GM18498 (cell line): ENCODE measurements around the gene NLN.
"Not testable (repeated sequence)": the region's sequence is repeated elsewhere in the genome, so short reads cannot be mapped to it uniquely, and the experiment has no call there.

Source experiments
- ATAC-seq: cut with Tn5 transposase; IDR thresholded peaks from one replicate; pipeline ENCODE4 v1.9.1; 2021; ENCODE audit warnings: mild to moderate bottlenecking, moderate library complexity; ENCODE audit not compliant: unreplicated experiment

The NLN gene

DNA sequence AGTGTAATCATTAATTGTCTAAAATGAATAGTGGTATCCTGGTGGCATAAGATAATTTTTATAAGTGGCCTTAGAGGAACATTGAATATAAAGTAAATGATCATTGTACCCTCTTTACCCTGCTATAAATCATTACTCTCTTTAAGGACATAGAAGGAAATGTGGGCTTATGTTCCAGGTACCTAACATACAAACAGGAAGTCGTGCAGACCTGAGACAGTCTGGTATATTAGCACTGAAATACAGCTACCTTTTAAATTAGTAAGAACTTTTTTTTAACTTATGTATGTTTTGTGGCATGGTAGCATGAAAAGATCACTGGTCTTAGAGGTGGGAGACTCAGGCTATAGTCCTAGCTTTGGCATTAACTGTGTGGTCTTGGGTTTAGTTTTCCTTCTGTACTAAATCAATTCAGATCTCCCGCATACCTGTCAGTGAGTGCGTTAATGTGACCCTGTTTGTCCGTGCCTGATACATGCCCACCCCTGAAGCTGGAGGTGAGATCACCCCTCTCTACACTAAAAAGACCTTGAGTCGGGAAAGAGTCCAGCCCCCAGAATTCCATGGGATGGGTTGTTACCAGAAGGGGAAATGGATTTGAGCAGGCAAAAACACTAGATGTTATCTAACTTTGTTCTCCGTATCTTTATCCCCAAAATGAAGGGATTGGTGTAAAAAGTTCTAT is 145.0 kb downstream of the NLN start:
- ATAC-seq = no peak

DNA sequence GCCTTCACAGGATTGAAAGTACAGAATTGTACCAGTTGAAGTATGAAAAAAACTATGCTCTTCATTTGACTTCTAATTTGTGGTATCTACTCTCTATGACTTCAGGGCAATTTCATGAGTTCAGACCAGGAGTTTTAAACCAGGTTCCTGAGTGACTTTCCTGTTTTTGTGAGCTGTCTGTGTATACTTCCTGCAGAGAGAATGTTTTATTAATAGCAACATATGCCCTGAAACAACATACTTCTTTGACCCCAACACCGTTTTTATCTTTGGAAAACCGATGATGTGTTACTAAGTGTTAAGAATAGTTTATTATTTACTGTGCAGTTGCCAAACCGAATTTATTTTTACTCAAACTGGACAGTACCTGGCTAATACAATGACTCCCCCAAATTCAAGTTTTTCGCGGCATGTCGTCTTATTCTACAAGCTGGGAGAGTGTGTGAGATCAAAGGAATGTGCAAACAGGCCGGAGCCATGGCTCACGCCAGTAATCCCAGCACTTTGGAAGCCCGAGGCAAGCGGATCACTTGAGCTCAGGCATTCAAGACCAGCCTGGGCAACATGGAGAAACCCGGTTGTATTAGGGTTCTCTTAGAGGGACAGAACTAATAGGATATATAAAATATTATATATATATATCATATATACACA is 145.7 kb downstream of the NLN start:
- no peak for ATAC-seq

DNA sequence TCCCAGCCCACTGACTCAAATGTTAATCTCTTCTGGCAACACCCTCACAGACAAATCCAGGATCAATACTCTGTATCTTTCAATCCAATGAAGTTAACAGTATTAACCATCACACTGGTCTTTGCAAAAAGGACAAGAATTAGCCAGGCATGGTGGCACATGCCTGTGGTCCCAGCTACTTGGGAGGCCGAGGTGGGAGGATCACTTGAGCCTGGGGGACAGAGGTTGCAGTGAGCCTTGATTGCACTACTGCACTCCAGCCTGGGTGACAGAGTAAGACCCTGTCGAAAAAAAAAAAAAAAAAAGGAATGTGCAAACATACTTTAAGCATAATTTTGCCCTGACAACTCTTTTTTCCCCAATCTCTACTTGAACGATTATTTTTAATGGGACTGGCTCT is 146.5 kb downstream of the NLN start:
- no peak for ATAC-seq

DNA sequence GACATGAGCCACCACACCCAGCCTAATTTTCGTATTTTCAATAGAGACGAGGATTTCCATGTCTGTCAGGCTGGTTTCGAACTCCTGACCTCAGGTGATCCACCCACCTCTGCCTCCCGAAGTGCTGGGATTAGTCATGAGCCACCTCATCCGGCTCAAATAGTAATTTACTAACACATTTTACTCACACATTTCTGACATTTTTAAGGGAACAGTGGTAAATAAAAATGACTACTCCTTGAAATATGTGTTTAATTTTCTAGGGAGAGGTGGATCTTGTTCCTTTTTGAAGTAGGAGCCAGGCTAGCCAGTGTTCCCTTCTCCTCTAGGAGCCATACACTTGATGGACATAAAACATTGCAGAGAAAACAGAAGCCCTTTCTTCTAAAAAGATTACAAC is 149.2 kb downstream of the NLN start:
- no peak for ATAC-seq

DNA sequence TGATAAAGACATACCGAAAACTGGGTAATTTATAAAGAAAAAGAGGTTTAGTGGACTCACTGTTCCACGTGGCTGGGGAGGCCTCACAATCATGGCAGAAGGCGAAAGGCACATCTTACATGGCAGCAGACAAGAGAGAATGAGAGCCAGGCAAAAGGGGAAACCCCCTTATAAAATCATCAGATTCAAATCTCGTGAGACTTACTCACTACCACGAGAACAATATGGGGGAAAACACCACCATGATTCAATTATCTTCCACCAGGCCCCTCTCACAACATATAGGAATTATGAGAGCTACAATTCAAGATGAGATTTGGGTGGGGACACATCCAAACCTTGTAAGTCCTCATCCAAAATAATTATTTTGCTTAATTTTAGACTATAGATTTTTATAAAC is 149.8 kb downstream of the NLN start:
- ATAC-seq = not testable (repeated sequence)

DNA sequence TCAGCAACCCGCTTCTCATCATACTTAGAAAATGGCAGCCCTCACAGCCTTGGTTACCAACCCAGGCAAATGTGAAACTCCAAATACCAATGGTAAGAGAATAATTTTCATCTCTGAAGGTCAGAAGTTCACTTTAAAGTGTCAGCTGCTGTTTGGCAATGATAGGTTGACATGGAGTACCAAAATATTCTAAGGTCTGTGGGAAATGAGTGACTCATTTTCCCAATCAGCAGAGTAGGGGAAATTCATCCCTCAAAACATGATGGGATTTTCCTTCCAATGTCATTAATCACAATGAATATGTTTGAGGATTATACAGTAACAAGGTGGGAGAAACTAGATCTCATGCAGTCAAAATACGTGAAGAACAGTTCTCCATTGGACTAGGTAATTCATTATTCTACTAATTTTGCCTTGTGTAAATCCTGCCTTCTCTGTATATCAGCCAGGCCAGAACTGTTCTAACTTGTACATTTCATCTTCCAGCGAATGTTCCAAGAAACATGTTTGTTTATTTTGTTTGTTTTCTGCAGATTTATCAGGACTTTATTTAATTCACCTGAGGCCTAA is 151.3 kb downstream of the NLN start:
- no peak for ATAC-seq

DNA sequence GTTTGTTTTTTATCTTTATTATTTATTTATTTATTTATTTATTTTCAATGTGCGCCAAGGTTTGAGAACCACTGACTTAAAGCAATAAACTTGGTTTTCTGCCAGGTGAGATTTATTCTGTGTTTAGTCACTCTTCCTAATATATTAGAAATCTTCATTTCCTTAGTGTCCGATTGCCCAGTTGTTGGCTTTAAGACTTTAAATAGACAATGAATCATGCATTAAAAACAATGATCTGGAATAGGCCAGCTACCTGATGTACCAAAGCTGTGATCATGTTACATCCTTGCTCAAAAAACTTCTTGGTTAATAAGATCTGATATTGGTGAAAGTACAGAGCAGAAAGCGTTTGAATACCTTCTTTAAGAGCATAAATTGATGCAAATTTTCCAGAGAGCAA is 152.2 kb downstream of the NLN start:
- ATAC-seq = no peak

DNA sequence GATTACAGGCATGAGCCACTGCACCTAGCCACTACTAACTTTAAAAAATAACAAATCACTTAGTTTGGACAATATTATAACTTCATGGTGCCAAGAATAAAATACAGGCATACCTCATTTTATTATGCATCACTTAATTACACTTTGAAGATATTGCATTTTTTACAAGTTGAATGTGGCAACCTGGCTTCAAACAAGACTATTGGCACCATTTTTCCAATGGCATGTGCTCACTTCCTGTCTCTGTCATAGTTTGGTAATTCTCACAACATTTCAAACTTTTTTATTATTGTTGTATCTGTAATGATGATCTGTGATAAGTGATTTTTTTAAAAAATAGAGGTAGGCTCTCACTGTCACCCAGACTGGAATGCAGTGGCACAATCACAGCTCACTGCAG is 154.5 kb downstream of the NLN start:
- no peak for ATAC-seq

DNA sequence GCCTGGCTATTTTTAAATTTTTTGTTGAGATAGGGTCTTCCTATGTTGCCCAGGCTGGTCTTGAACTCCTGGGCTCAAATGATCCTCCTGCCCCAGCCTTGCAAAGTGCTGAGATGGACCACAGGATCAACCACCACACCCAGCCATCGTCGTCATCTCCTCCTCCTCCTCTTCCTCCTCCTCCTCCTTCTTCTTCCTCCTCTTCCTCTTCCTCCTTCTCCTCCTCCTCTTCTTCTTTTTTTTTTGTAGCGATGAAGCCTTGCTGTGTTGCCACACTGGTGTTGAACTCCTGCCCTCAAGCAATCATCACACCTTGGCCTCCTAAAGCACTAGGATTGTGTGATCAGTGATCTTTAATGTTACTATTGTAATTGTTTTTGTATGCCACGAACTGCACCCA is 155.0 kb downstream of the NLN start:
- ATAC-seq = no peak
